Progenitor cell of endocrine pancreas (in vitro differentiated cells): Measurements from ENCODE around the gene CORIN. TPM values are rescaled to one million over a fixed set of nuclear protein-coding genes. Genes with fewer than 3 reads are reported as not detected.

Experiments
- DNase-seq: peaks from one replicate; pipeline ENCODE4 v3.0.0; 2021; ENCODE audit warnings: low spot score; ENCODE audit not compliant: unreplicated experiment
- H3K27ac Mint-ChIP-seq: 2 replicates; pipeline ENCODE4 v1.8.0; 2021; ENCODE audit warnings: mild to moderate bottlenecking, moderate library complexity, mixed read lengths
- H3K27me3 Mint-ChIP-seq: 2 replicates; pipeline ENCODE4 v1.8.0; 2021; ENCODE audit warnings: mixed read lengths
- H3K36me3 Mint-ChIP-seq: 2 replicates; pipeline ENCODE4 v1.8.0; 2022; ENCODE audit warnings: mixed read lengths; ENCODE audit not compliant: insufficient read depth
- H3K4me1 Mint-ChIP-seq: 2 replicates; pipeline ENCODE4 v1.8.0; 2021; ENCODE audit warnings: low read depth, mixed read lengths
- H3K4me3 Mint-ChIP-seq: 2 replicates; pipeline ENCODE4 v1.8.0; 2021; ENCODE audit warnings: low read depth, mild to moderate bottlenecking, moderate library complexity, mixed read lengths
- H3K9me3 Mint-ChIP-seq: 2 replicates; pipeline ENCODE4 v1.8.0; 2021; ENCODE audit warnings: low read depth, mixed read lengths
- CTCF ChIP-seq: fragments of 200-600 bp; sonication (generic); IDR thresholded peaks from one replicate; pipeline ENCODE4 v1.5.0; 2021; ENCODE audit warnings: antibody characterized with exemption, mild to moderate bottlenecking; ENCODE audit not compliant: unreplicated experiment
- total RNA-seq: library from RNA; stranded (reverse); gene quantifications from 2 replicates; pipeline ENCODE4 v1.2.1, GENCODE V29; 2021

CORIN gene
- total RNA-seq, 1 donor from 2014 or later, result 0.84 TPM

DNA sequence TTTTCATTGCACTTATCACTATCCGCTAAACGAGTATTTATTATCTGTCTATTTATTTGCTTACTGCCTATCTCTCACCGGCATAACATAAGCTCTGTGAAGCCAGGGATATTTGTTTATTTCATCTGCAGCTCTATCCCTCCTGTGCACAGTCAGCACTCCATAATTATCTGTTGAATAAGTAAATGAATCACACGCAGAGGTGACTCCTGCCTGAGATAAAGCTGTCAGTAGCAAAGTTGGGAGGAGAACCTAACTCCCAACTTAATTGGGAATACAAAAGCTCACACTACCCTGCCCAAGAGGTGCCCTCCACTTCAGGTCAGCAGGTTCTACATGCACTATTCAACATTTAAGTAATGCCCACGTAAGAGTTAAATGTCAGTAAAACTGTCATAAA is 85.7 kb downstream of the CORIN start:
- H3K27ac Mint-ChIP-seq, result no peak overlapping the region
- H3K9me3 Mint-ChIP-seq, result peaks cover 12% of the 10 kb centered on the region
- peaks cover 9% of the 10 kb centered on the region for H3K4me1 Mint-ChIP-seq
- H3K27me3 Mint-ChIP-seq, result no peaks in the 10 kb centered on the region
- H3K4me3 Mint-ChIP-seq, result no peak overlapping the region
- TF ChIP-seq CTCF, result no peak
- H3K36me3 Mint-ChIP-seq, result no peaks in the 10 kb centered on the region
- DNase-seq, result no peak

GRCh38 chr4:47750788-47751187 is 87.1 kb downstream of the CORIN start:
- Mint-ChIP-seq H3K27me3 (no peaks in the 10 kb centered on the region), H3K36me3 (no peaks in the 10 kb centered on the region), H3K9me3 (peaks cover 12% of the 10 kb centered on the region), H3K4me1 (peaks cover 9% of the 10 kb centered on the region), H3K4me3 (no peak overlapping the region), H3K27ac (no peak overlapping the region)
- no peak for TF ChIP-seq CTCF
- no peak for DNase-seq

GRCh38 chr4:47749858-47750257 is 88.0 kb downstream of the CORIN start:
- H3K4me1 Mint-ChIP-seq, result peaks cover 9% of the 10 kb centered on the region
- H3K27ac Mint-ChIP-seq, result no peak overlapping the region
- DNase-seq, result no peak
- no peak overlapping the region for H3K4me3 Mint-ChIP-seq
- peaks cover 12% of the 10 kb centered on the region for H3K9me3 Mint-ChIP-seq
- no peaks in the 10 kb centered on the region for H3K36me3 Mint-ChIP-seq
- TF ChIP-seq CTCF, result no peak
- H3K27me3 Mint-ChIP-seq, result no peaks in the 10 kb centered on the region

- Mint-ChIP-seq H3K36me3 (no peaks in the 10 kb centered on the region), H3K4me3 (no peak overlapping the region)
These were observed 88.8 kb downstream of the CORIN start for GRCh38 chr4:47749060-47749459.

GRCh38 chr4:47747846-47748494 is 89.9 kb downstream of the CORIN start:
- no peak for TF ChIP-seq CTCF
- no peak overlapping the region for H3K27ac Mint-ChIP-seq
- H3K36me3 Mint-ChIP-seq, result no peaks in the 10 kb centered on the region
- H3K27me3 Mint-ChIP-seq, result no peaks in the 10 kb centered on the region
- no peak for DNase-seq
- H3K4me3 Mint-ChIP-seq, result no peak overlapping the region
- peaks cover 12% of the 10 kb centered on the region for H3K9me3 Mint-ChIP-seq
- peaks cover 9% of the 10 kb centered on the region for H3K4me1 Mint-ChIP-seq

More at GRCh38 chr4:47749060-47749459, 88.8 kb downstream of the CORIN start:
- no peak for DNase-seq
- Mint-ChIP-seq H3K27me3 (no peaks in the 10 kb centered on the region), H3K27ac (no peak overlapping the region), H3K9me3 (peaks cover 12% of the 10 kb centered on the region), H3K4me1 (peaks cover 9% of the 10 kb centered on the region)
- no peak for TF ChIP-seq CTCF
